Fibroblast of lung (primary cell): Measurements from ENCODE around the gene TXLNA. TPM values are rescaled to one million over a fixed set of nuclear protein-coding genes. Genes with fewer than 3 reads are reported as not detected.
A peak's percentile ranks its signal among the peaks of the same experiment; 100 is the strongest.
"Not testable (repeated sequence)": the region's sequence is repeated elsewhere in the genome, so short reads cannot be mapped to it uniquely, and the experiment has no call there.

Experiments used
- DNase-seq, 2 donors: peaks; one replicate each; pipeline versions ENCODE4 v3.0.0 to v3.0.0-alpha.2; 2010; ENCODE audit warnings: low read depth in 2 of 2
- H2AFZ ChIP-seq: 2 replicates; pipeline ENCODE4 v1.5.1; 2012; ENCODE audit warnings: low read length, control low read depth, inconsistent platforms
- H3K27ac ChIP-seq: 2 replicates; pipeline ENCODE4 v1.5.1; 2011; ENCODE audit warnings: low read length, control low read depth; ENCODE audit not compliant: insufficient read depth
- H3K27me3 ChIP-seq: 2 replicates; pipeline ENCODE4 v1.5.1; 2011; ENCODE audit warnings: mild to moderate bottlenecking, low read length; ENCODE audit not compliant: control insufficient read depth, insufficient read depth
- H3K36me3 ChIP-seq: 2 replicates; pipeline ENCODE4 v1.5.1; 2011; ENCODE audit warnings: low read length; ENCODE audit not compliant: control insufficient read depth, insufficient read depth
- H3K4me1 ChIP-seq: 2 replicates; pipeline ENCODE4 v1.5.1; 2011; ENCODE audit warnings: low read length; ENCODE audit not compliant: control insufficient read depth, insufficient read depth; ENCODE audit errors: extremely low read depth
- H3K4me2 ChIP-seq: 2 replicates; pipeline ENCODE4 v1.5.1; 2011; ENCODE audit warnings: low read length, control low read depth; ENCODE audit not compliant: insufficient read depth; ENCODE audit errors: extremely low read depth
- H3K4me3 ChIP-seq, 4 experiments: fragments of 200-600 bp in 1 of 4; sonication (generic) in 1 of 4; replicated peaks in 1 of 4; 2 replicates each; pipeline ENCODE4 v1.5.1; 2011 to 2016; ENCODE audit warnings: low read length in 4 of 4, low read depth in 3 of 4, mild to moderate bottlenecking in 3 of 4, control low read depth in 2 of 4, inconsistent platforms in 1 of 4, mixed read lengths in 1 of 4; ENCODE audit not compliant: insufficient read depth in 1 of 4; ENCODE audit errors: control extremely low read depth in 1 of 4
- H3K79me2 ChIP-seq: 2 replicates; pipeline ENCODE4 v1.5.1; 2012; ENCODE audit warnings: mild to moderate bottlenecking, low read length, inconsistent platforms; ENCODE audit not compliant: control insufficient read depth, insufficient read depth
- H3K9ac ChIP-seq: 2 replicates; pipeline ENCODE4 v1.5.1; 2011; ENCODE audit warnings: mild to moderate bottlenecking, low read length, control low read depth; ENCODE audit not compliant: insufficient read depth
- H3K9me3 ChIP-seq: 2 replicates; pipeline ENCODE4 v1.5.1; 2012; ENCODE audit warnings: low read depth, low read length; ENCODE audit not compliant: control insufficient read depth, insufficient read depth
- H4K20me1 ChIP-seq: 2 replicates; pipeline ENCODE4 v1.5.1; 2011; ENCODE audit warnings: low read length; ENCODE audit not compliant: control insufficient read depth, insufficient read depth; ENCODE audit errors: extremely low read depth
- CTCF ChIP-seq, 2 donors: IDR thresholded peaks in 1 of 2; conservative IDR thresholded peaks in 1 of 2; 1 replicate in 1 of 2; 2 replicates in 1 of 2; pipeline ENCODE4 v1.5.1; 2011 to 2012; ENCODE audit warnings: low read length in 2 of 2, control low read depth in 1 of 2, inconsistent platforms in 1 of 2, low read depth in 1 of 2, mild to moderate bottlenecking in 1 of 2
- EZH2 ChIP-seq: IDR thresholded peaks from 2 replicates; pipeline ENCODE4 v1.5.1; 2012; ENCODE audit warnings: low read length, control low read depth, mild to moderate bottlenecking; ENCODE audit errors: missing control alignments
- polyA minus RNA-seq: library from RNA; depleted of rRNA, polyadenylated mRNA; stranded (reverse); fragments of >200 nt; gene quantifications from 2 replicates; pipeline ENCODE4 v1.2.3, GENCODE V29; 2011; ENCODE audit warnings: low replicate concordance
- polyA plus RNA-seq, 2 donors: library from polyadenylated mRNA; depleted of rRNA in 1 of 2; stranded (reverse) in 1 of 2; unstranded in 1 of 2; fragments of >200 nt; gene quantifications; 2 replicates each; pipeline ENCODE4 v1.2.1, GENCODE V29; 2011 to 2012; ENCODE audit warnings: missing spikeins in 1 of 2
- total RNA-seq: library from RNA; depleted of rRNA; stranded (reverse); fragments of >200 nt; gene quantifications from 2 replicates; pipeline ENCODE4 v1.2.1, GENCODE V29; 2014

The TXLNA gene
- 94.0 and 118 TPM in 2 replicates for total RNA-seq
- 56.5 and 64.0 TPM in 2 replicates for polyA plus RNA-seq
- 51.1 and 53.5 TPM in 2 replicates for polyA plus RNA-seq (2012)
- 135 and 143 TPM in 2 replicates for polyA minus RNA-seq

GRCh38 chr1:32179443-32180185, at the start of gene TXLNA:
Gene TXLNA, plus strand, starts transcription at chr1:32179675. Its CDS starts 671 bp downstream, at chr1:32180346.
- Histone ChIP-seq H3K79me2 (peaks cover 41% of the 10 kb centered on the region), H3K9ac (peak within 1 kb of the TSS; percentile 68), H3K36me3 (peaks cover 12% of the 10 kb centered on the region), H3K27ac (peak within 1 kb of the TSS; percentile 96), H3K4me2 (peak within 1 kb of the TSS; percentile 99), H2AFZ (peak within 1 kb of the TSS; percentile 92), H4K20me1 (no peaks in the 10 kb centered on the region), H3K4me3 (peak within 1 kb of the TSS; percentile 42 to 86 (median 70)), H3K4me1 (peaks cover 11% of the 10 kb centered on the region), H3K9me3 (no peaks in the 10 kb centered on the region), H3K27me3 (no peaks in the 10 kb centered on the region)
- DNase-seq: peak; percentile 92
- TF ChIP-seq CTCF (conservative IDR thresholded peaks at IDR 0.05 in 1 of 2, IDR thresholded peaks at IDR 0.05 in 1 of 2; ENCODE audit: low read depth in 1 of 2, low read length in 2 of 2) (no peak), EZH2 (no peak)

GRCh38 chr1:32133950-32134280, 45.6 kb upstream of the TXLNA start:
- peaks cover 39% of the 10 kb centered on the region for H3K79me2 ChIP-seq
- not testable (repeated sequence) for H3K27me3 ChIP-seq, H3K27ac ChIP-seq, DNase-seq, H2AFZ ChIP-seq, H3K9ac ChIP-seq, H4K20me1 ChIP-seq, H3K4me3 ChIP-seq, H3K4me2 ChIP-seq, H3K9me3 ChIP-seq, H3K4me1 ChIP-seq, H3K36me3 ChIP-seq

GRCh38 chr1:32137111-32137510, 42.4 kb upstream of the TXLNA start:
- Histone ChIP-seq H3K9ac (no peak overlapping the region), H3K27ac (no peak overlapping the region), H3K79me2 (peaks cover 46% of the 10 kb centered on the region), H3K9me3 (no peaks in the 10 kb centered on the region), H3K4me2 (no peak overlapping the region), H3K27me3 (no peaks in the 10 kb centered on the region), H4K20me1 (no peaks in the 10 kb centered on the region), H3K4me1 (peaks cover 11% of the 10 kb centered on the region), H3K36me3 (no peaks in the 10 kb centered on the region), H2AFZ (no peak overlapping the region), H3K4me3 (no peak overlapping the region)
- TF ChIP-seq EZH2: no peak
- no peak for TF ChIP-seq CTCF (conservative IDR thresholded peaks at IDR 0.05 in 1 of 2, IDR thresholded peaks at IDR 0.05 in 1 of 2; ENCODE audit: low read depth in 1 of 2, low read length in 2 of 2)
- no peak for DNase-seq
